GM21528 (cell line): Measurements from ENCODE around the gene KIR2DL3.
"Not testable (repeated sequence)": the region's sequence is repeated elsewhere in the genome, so short reads cannot be mapped to it uniquely, and the experiment has no call there.

Experiments
- ATAC-seq: cut with Tn5 transposase; IDR thresholded peaks from one replicate; pipeline ENCODE4 v1.9.1; 2021; ENCODE audit warnings: mild to moderate bottlenecking, moderate library complexity; ENCODE audit not compliant: unreplicated experiment, low FRiP score

KIR2DL3 gene

GRCh38 chr19:54738306-54738705 is at the start of gene KIR2DL3:
Gene KIR2DL3, plus strand, starts transcription at chr19:54738513. Its CDS starts 33 bp downstream, at chr19:54738546.
- not testable (repeated sequence) for ATAC-seq

- ATAC-seq, result no peak
Measured at GRCh38 chr19:54691582-54692297, 46.6 kb upstream of the KIR2DL3 start.

- ATAC-seq, result no peak
Measured at GRCh38 chr19:54692298-54692615, 46.1 kb upstream of the KIR2DL3 start.

- no peak for ATAC-seq
Measured at GRCh38 chr19:54694648-54695047, 43.7 kb upstream of the KIR2DL3 start.

- ATAC-seq, result no peak
Measured at GRCh38 chr19:54696117-54696548, 42.2 kb upstream of the KIR2DL3 start.

- no peak for ATAC-seq
Measured at GRCh38 chr19:54696766-54697165, 41.5 kb upstream of the KIR2DL3 start.

- ATAC-seq, result not testable (repeated sequence)
Measured at GRCh38 chr19:54697716-54698115, 40.6 kb upstream of the KIR2DL3 start.

- no peak for ATAC-seq
Measured at GRCh38 chr19:54704928-54705327, 33.4 kb upstream of the KIR2DL3 start.

GRCh38 chr19:54707962-54708361 is 30.4 kb upstream of the KIR2DL3 start:
- ATAC-seq, result no peak

GRCh38 chr19:54708781-54709180 is 29.5 kb upstream of the KIR2DL3 start:
- ATAC-seq, result no peak

GRCh38 chr19:54709212-54709948 is 28.9 kb upstream of the KIR2DL3 start:
- no peak for ATAC-seq

GRCh38 chr19:54709956-54710355 is 28.4 kb upstream of the KIR2DL3 start:
- not testable (repeated sequence) for ATAC-seq

GRCh38 chr19:54724142-54724541 is 14.2 kb upstream of the KIR2DL3 start, which contains the start of gene KIR3DL3:
Gene KIR3DL3, plus strand, starts transcription at chr19:54724442. Its CDS starts 55 bp downstream, at chr19:54724497.
- ATAC-seq, result no peak

- ATAC-seq, result no peak
Measured at GRCh38 chr19:54724644-54725043, 13.7 kb upstream of the KIR2DL3 start.

GRCh38 chr19:54725321-54725720 is 13.0 kb upstream of the KIR2DL3 start:
- no peak for ATAC-seq

- no peak for ATAC-seq
Measured at GRCh38 chr19:54727562-54727961, 10.8 kb upstream of the KIR2DL3 start.

- ATAC-seq, result no peak
Measured at GRCh38 chr19:54728167-54728566, 10.1 kb upstream of the KIR2DL3 start.

- ATAC-seq, result no peak
Measured at GRCh38 chr19:54729416-54730188, 8.7 kb upstream of the KIR2DL3 start.

- ATAC-seq, result no peak
Measured at GRCh38 chr19:54731191-54731590, 7.1 kb upstream of the KIR2DL3 start.

- no peak for ATAC-seq
Measured at GRCh38 chr19:54738715-54739114, 402 bp downstream of the KIR2DL3 start.
